B cell (primary cell): Measurements from ENCODE around the gene SEMA3F. TPM values are rescaled to one million over a fixed set of nuclear protein-coding genes. Genes with fewer than 3 reads are reported as not detected.

Source experiments
- ATAC-seq: fragments of 200-7000 bp; cut with Tn5 transposase; one replicate; pipeline ENCODE4 v1.10.0; 2021; ENCODE audit warnings: low read depth, mild to moderate bottlenecking, moderate number of reproducible peaks, moderate library complexity
- CTCF ChIA-PET: fragments of 350-600 bp; sonication (Branson Sonifier 250); formaldehyde crosslinking; loops from one replicate; lab custom pipeline; 2021; ENCODE audit warnings: antibody characterized with exemption, inconsistent platforms; lab: Charles Lee
- POLR2A ChIA-PET: fragments of 350-600 bp; sonication (Branson Sonifier 250); formaldehyde crosslinking; loops from one replicate; lab custom pipeline; 2021; ENCODE audit warnings: antibody characterized with exemption; lab: Charles Lee
- DNase-seq: peaks from one replicate; pipeline ENCODE4 v3.0.0; 2013
- H2AFZ ChIP-seq: 2 replicates; pipeline ENCODE4 v1.6.1; 2012; ENCODE audit warnings: mild to moderate bottlenecking, low read depth, low read length; ENCODE audit not compliant: insufficient read depth, poor library complexity, severe bottlenecking
- H3K27ac ChIP-seq, 2 donors: 1 replicate in 1 of 2; 2 replicates in 1 of 2; pipeline ENCODE4 v1.5.1; 2012 to 2013; ENCODE audit warnings: low read length in 2 of 2, mild to moderate bottlenecking in 2 of 2, moderate library complexity in 1 of 2
- H3K27me3 ChIP-seq, 4 experiments: fragments of 200-600 bp in 1 of 4; sonication (generic) in 1 of 4; replicated peaks in 1 of 4; 1 replicate in 2 of 4; 2 replicates in 2 of 4; pipeline versions ENCODE4 v1.6.1 to v1.7.0; 2013 to 2016; ENCODE audit warnings: low read length in 3 of 4, mild to moderate bottlenecking in 2 of 4, mixed read lengths in 1 of 4, moderate library complexity in 1 of 4; ENCODE audit not compliant: insufficient read depth in 4 of 4, control insufficient read depth in 3 of 4; ENCODE audit errors: control extremely low read depth in 1 of 4
- H3K36me3 ChIP-seq, 2 experiments: replicated peaks in 1 of 2; 1 replicate in 1 of 2; 2 replicates in 1 of 2; pipeline versions ENCODE4 v1.6.1 to v1.7.1; 2013; ENCODE audit warnings: low read length in 1 of 2; ENCODE audit not compliant: insufficient read depth in 2 of 2, control insufficient read depth in 1 of 2; ENCODE audit errors: control extremely low read depth in 1 of 2, extremely low read depth in 1 of 2
- H3K4me1 ChIP-seq, 2 donors: fragments of 200-600 bp in 1 of 2; sonication (generic) in 1 of 2; 1 replicate in 1 of 2; 2 replicates in 1 of 2; pipeline versions ENCODE4 v1.5.1 to v1.6.1; 2013 to 2017; ENCODE audit warnings: low read length in 2 of 2; ENCODE audit not compliant: control insufficient read depth in 2 of 2, insufficient read depth in 2 of 2
- H3K4me2 ChIP-seq: replicated peaks from 2 replicates; pipeline ENCODE3; 2012; ENCODE audit warnings: mild to moderate bottlenecking, low read depth, low read length; ENCODE audit not compliant: poor library complexity, severe bottlenecking
- H3K4me3 ChIP-seq, 5 experiments: fragments of 200-600 bp in 1 of 5; sonication (generic) in 1 of 5; 1 replicate in 3 of 5; 2 replicates in 2 of 5; pipeline versions ENCODE4 v1.5.1 to v1.7.0; 2011 to 2016; ENCODE audit warnings: low read length in 4 of 5, mild to moderate bottlenecking in 4 of 5, low read depth in 2 of 5, control low read depth in 1 of 5, moderate library complexity in 1 of 5; ENCODE audit not compliant: insufficient read depth in 1 of 5; ENCODE audit errors: control extremely low read depth in 1 of 5, extremely low read depth in 1 of 5
- H3K79me2 ChIP-seq: fragments of 200-600 bp; sonication (generic); one replicate; pipeline ENCODE4 v1.6.0; 2016; ENCODE audit warnings: low read length; ENCODE audit not compliant: control insufficient read depth, insufficient read depth
- H3K9ac ChIP-seq: fragments of 200-600 bp; sonication (generic); 2 replicates; pipeline ENCODE4 v1.6.1; 2017; ENCODE audit warnings: mild to moderate bottlenecking, low read length, moderate library complexity
- H3K9me3 ChIP-seq, 3 donors: one replicate each; pipeline versions ENCODE4 v1.6.1 to v1.7.1; 2013; ENCODE audit warnings: low read length in 2 of 3; ENCODE audit not compliant: control insufficient read depth in 2 of 3, insufficient read depth in 1 of 3; ENCODE audit errors: control extremely low read depth in 1 of 3
- H4K20me1 ChIP-seq: 2 replicates; pipeline ENCODE4 v1.6.0; 2012; ENCODE audit warnings: mild to moderate bottlenecking, low read length; ENCODE audit not compliant: insufficient read depth, control insufficient read depth, poor library complexity, severe bottlenecking
- H3K27ac Mint-ChIP-seq: one replicate; pipeline ENCODE4 v1.8.0; 2021; ENCODE audit warnings: mixed read lengths
- H3K27me3 Mint-ChIP-seq: one replicate; pipeline ENCODE4 v1.8.0; 2021; ENCODE audit warnings: mixed read lengths
- H3K4me1 Mint-ChIP-seq: one replicate; pipeline ENCODE4 v1.8.0; 2021; ENCODE audit warnings: mixed read lengths
- H3K4me3 Mint-ChIP-seq: one replicate; pipeline ENCODE4 v1.8.0; 2021; ENCODE audit warnings: mixed read lengths
- H3K9me3 Mint-ChIP-seq: one replicate; pipeline ENCODE4 v1.8.0; 2022; ENCODE audit warnings: mixed read lengths; ENCODE audit not compliant: insufficient read depth
- CTCF ChIP-seq: fragments of 200-600 bp; IDR thresholded peaks from one replicate; pipeline ENCODE4 v1.8.0; 2022; ENCODE audit warnings: antibody characterized with exemption, mild to moderate bottlenecking
- EZH2 ChIP-seq: IDR thresholded peaks from 2 replicates; pipeline ENCODE4 v1.6.1; 2012; ENCODE audit warnings: borderline replicate concordance, low read depth, mild to moderate bottlenecking, moderate library complexity, low read length; ENCODE audit not compliant: insufficient read depth, poor library complexity, severe bottlenecking
- WGBS: methylation state at CpG from one replicate; pipeline ENCODE4 v1.1.5; 2013; ENCODE audit warnings: missing lambda C conversion rate; ENCODE audit not compliant: insufficient coverage; 5-methylcytosine and 5-hydroxymethylcytosine counted together
- intact Hi-C: fragments of 100-400 bp; cut with micrococcal nuclease; formaldehyde crosslinking; loops from one replicate; pipeline ENCODE4 v1.10.0; 2022
- polyA plus RNA-seq: library from polyadenylated mRNA; depleted of rRNA; stranded (reverse); fragments of >200 nt; gene quantifications from 2 replicates; pipeline ENCODE4 v1.2.3, GENCODE V29; 2012
- total RNA-seq, 2 donors: library from RNA; stranded (reverse); fragments of 120-200 nt in 1 of 2; gene quantifications; 1 replicate in 1 of 2; 2 replicates in 1 of 2; pipeline versions ENCODE4 v1.2.3 to v1.2.4, GENCODE V29; 2013 to 2022

SEMA3F gene
- total and polyA plus RNA-seq, 2 donors (not counting 1 experiment from before 2014, with no cell fraction given), result 0.27 TPM; not detected in 1

- H3K27me3 ChIP-seq, result peaks cover 0 to 27% (median 12%) of the 10 kb centered on the region in 4 experiments
- peaks cover 0 to 6% (median 0%) of the 10 kb centered on the region in 3 donors for H3K9me3 ChIP-seq
- DNase-seq, result no peak
- WGBS, result 90% methylated on average over 3 of the region's 7 CpGs
- H3K4me2 ChIP-seq, result no peak overlapping the region
- no peak overlapping the region for H3K27ac ChIP-seq
- no peaks in the 10 kb centered on the region for H3K9me3 Mint-ChIP-seq
- no peak overlapping the region for H3K4me3 Mint-ChIP-seq
- TF ChIP-seq CTCF, result no peak
- TF ChIP-seq EZH2, result no peak
- H4K20me1 ChIP-seq, result peaks cover 7% of the 10 kb centered on the region
- H3K4me3 ChIP-seq, result no peak overlapping the region
- H3K4me1 ChIP-seq, result peaks cover 5 to 10% of the 10 kb centered on the region in 2 donors
- H3K36me3 ChIP-seq, result no peaks in the 10 kb centered on the region
- no peak for ATAC-seq
- POLR2A ChIA-PET, result no interaction called here
- intact Hi-C loops, result no loop called here
- CTCF ChIA-PET, result no interaction called here
- H3K4me1 Mint-ChIP-seq, result peaks cover 5% of the 10 kb centered on the region
- no peak overlapping the region for H2AFZ ChIP-seq
- no peak overlapping the region for H3K9ac ChIP-seq
- no peaks in the 10 kb centered on the region for H3K79me2 ChIP-seq
- peaks cover 20% of the 10 kb centered on the region for H3K27me3 Mint-ChIP-seq
- H3K27ac Mint-ChIP-seq, result no peak overlapping the region
These were observed 5.4 kb downstream of the SEMA3F start for GRCh38 chr3:50160561-50160983.

- H3K4me3 Mint-ChIP-seq, result no peak overlapping the region
- no peak overlapping the region for H3K4me3 ChIP-seq
- no peak for TF ChIP-seq EZH2
- no peak for TF ChIP-seq CTCF
- no peak for ATAC-seq
- H3K9me3 Mint-ChIP-seq, result no peaks in the 10 kb centered on the region
- H3K27me3 Mint-ChIP-seq, result peaks cover 12% of the 10 kb centered on the region
- no peak for DNase-seq
- peaks cover 0 to 2% of the 10 kb centered on the region in 2 donors for H3K4me1 ChIP-seq
- H3K4me2 ChIP-seq, result no peak overlapping the region
- H2AFZ ChIP-seq, result no peak overlapping the region
- ChIA-PET POLR2A (no interaction called here), CTCF (no interaction called here)
- no peaks in the 10 kb centered on the region for H4K20me1 ChIP-seq
- peaks cover 0 to 19% (median 7%) of the 10 kb centered on the region in 4 experiments for H3K27me3 ChIP-seq
- H3K36me3 ChIP-seq, result no peaks in the 10 kb centered on the region
- H3K4me1 Mint-ChIP-seq, result no peaks in the 10 kb centered on the region
- 94% methylated on average over 10 of the region's 13 CpGs for WGBS
- no peaks in the 10 kb centered on the region for H3K79me2 ChIP-seq
- no peak overlapping the region for H3K27ac ChIP-seq
- H3K9me3 ChIP-seq, result no peaks in the 10 kb centered on the region
- H3K9ac ChIP-seq, result no peak overlapping the region
- intact Hi-C loops, result no loop called here
- no peak overlapping the region for H3K27ac Mint-ChIP-seq
These were observed 6.2 kb downstream of the SEMA3F start for GRCh38 chr3:50161320-50161719.
